HuH-7 (cell line): ENCODE data around the gene LIM2.

Experiments
- DNase-seq: peaks from one replicate; pipeline ENCODE4 v3.0.0; 2011; ENCODE audit warnings: low spot score

Gene LIM2

DNA sequence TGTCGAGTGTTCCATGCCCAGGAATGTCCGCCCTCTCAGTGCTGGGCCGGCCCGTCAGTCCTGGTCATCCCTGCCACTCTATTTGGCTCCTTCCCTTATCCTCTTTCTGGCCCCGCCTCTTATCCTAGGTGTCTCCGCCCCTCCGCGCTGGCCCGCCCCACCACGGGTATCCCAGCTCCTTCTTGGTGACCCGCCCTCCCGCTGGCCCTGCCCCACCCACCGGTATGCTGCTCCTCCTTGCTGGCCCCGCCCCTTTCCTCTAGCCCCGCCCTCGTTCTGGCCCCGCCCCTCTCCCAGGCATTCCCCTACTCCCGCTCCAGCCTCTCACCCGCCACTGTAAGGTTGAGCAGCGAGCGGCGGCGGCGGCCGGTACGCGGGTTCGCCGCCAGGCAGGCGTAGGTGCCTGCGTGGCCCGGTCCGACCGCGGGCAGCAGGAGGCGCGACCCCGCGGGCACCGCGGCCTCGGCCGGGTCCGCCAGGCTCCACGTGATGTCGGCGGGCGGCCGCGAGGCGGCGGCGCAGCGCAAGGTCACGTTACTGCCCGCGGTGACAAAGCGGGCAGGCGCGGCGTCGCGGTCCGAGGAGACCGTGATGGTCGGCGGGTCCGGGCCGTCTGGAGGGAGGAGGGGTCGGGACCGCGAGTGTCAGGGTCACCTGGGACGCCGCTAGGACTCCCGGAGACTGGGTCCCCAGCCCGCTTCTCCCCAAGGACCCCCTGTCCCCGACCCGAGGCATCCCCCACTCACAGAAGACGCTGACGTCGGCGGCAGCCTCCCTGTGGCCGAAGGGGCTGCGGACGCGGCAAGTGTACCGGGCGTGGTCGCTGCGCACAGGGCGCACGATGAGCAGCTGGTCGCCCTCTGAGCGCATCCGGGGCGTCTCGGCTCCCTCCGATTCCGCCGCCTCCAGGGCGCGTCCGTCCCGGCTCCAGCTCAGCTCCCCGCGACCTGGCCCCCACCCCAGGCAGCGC lies 47.8 kb downstream of the LIM2 start:
- DNase-seq: peak; percentile 93

DNA sequence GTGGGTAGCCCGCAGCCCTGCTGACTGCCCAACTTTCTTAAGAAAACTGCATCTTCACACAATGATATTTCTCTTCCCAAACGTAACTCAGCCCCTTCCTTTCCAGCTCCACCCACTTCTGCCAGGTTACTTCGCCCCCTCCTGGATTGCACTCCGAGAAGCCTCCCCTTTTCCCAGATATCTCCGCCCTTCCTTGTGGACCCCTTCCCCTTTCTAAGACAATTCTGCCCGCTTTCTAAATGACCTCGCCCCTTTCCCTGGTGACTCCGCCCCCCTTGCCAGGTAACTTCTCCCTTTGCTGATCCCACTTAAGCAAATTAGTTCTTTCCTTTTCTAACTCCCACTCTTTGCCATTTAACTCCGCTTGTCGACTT lies 48.5 kb downstream of the LIM2 start:
- no peak for DNase-seq

DNA sequence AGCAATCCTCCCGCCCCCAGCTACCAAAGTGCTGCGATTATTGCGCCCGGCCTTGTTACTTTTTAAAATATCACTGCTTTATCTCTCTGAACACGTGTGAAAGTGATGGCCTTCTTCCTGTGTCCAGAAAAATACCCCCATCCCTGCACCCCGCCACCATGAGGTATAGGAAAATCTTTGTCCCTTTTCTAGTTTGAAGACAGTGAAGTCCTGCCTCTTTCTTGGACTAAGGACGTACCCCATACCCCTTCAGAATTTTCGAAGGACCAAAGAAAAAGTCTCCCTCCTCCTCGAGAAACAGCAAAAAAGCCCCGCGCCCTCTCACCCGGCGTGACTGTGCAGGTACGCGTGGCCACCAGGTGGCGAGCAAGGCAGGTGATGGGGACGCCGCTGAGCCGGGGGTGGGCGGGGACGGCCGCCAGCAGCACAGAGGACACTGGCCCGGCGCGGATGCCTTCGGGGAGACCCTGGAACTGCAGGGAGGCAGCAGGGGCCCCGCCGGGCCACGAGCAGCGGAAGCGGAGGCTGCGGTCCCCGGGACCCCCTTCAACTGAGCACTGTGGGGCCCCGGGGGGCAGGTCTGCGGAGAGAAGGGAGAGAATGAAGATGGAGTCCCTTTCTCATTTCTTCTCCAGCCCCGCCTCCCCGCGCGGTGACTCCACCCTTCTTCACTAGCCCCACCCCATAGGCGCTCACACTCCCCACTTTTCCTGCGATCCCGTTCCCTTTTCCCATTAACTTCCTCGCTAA lies 49.0 kb downstream of the LIM2 start:
- DNase-seq: peak; percentile 89

DNA sequence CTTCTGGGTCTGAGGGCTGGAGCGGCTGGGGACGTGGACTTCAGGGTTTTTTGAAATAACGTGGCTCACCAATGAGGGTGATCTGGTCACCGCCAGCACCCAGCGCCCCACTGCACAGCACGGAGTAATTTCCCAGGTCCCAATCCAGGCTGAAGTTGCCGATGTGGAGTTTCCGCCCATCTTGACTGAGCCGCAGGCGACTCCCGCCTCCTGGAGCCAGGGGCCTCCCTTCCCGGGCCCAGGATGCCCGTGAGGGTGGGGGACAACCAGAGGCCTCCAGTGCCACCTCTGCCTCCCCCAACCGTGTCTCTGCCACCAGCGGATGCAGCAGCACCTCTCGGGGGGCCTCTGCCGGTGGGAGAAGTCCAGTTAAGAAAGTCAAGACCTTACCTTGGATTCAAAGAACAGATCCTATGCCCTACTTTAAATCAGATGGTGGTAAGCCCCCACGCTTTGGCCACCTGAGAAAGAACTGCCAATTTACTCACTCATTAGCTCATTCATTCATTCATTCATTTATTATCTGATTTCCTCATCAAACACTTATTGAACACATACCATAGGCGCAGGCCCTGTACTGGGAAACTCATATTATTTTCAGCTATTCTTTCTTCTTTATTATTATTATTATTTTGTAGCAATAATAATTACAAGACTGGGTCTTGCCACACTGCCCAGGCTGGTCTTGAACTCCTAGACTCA lies 49.8 kb downstream of the LIM2 start:
- no peak for DNase-seq

DNA sequence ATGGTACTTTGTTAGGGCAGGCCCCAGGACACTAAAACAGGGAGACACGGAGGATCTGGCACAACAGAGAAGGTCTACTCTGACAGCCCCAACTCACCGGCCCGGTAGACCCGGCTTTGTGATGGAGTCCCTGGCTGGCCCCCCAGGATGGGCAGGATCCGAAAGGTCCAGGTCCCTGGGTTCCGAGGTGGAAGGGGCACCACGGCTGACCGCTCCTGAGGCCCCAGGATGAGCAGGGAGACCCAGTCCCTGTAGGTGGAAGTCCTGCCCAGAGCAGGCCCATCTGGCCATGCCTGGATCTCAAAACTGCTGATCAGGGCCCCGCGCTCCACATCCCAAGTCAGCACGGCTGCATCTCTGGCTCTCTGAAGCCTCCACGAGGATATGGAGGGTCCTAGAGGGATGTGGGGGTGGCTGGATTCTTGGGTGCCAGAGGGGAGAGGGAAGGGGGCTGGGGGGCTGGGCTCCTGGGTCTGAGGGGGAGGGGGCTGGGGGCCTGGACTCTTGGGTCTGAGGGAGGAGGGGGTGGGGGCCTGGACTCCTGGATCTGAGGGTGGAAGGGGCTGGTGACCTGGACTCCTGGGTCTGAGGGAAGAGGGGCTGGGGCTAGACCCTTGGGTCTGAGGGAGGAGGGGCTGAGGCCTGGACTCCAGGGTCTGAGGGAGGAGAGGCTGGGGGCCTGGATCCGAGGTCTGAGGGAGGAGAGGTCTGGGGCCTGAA lies 50.5 kb downstream of the LIM2 start:
- DNase-seq: no peak

DNA sequence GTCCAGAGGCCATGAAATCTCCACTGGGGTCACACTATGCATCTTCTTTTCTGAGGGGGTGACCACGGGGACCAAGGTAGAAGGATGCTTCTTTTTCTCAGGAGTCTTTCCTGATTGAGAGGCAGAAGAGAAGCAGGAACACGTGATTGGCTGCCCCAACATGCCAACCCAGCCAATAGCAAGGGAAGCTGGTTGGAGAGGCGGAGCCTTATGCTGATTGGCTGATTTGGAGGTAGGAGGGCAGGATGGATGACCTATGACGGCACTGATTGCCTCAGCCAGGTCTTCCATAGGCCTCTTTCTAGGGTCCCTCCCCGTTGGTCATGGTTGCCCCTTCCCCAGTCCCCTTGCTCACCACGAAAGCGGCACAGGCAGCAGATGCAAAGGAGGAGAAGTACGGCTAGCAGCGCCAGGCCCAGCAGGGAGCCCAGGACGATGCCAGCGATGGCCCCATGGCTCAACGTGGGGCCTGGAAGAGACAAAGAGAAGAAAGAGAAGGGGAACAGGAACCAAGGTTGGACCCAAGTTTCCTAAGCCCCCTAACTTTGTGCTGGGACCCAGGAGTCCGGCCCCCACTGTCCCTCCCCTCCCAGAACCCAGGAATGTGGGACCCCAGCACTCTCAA lies 53.8 kb downstream of the LIM2 start:
- no peak for DNase-seq

DNA sequence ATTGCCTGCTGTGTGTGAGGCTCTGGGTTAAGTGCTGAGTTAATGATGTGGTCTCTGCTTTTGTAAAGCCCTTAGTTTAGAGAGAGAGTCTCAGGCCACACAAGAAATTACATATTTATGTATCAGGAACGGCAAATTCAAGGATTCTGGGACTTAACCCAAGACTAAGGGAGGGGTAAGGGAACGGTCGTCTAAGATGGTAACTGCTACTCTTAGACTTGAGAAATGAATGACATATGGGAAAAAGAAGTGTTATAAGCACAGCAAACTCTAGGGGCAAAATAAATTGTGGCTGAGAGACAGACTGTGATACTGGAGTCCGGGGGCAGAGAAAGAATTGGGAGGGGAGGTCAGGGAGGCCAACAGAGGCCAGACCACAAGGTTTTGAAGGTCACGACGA lies 56.1 kb downstream of the LIM2 start:
- no peak for DNase-seq

DNA sequence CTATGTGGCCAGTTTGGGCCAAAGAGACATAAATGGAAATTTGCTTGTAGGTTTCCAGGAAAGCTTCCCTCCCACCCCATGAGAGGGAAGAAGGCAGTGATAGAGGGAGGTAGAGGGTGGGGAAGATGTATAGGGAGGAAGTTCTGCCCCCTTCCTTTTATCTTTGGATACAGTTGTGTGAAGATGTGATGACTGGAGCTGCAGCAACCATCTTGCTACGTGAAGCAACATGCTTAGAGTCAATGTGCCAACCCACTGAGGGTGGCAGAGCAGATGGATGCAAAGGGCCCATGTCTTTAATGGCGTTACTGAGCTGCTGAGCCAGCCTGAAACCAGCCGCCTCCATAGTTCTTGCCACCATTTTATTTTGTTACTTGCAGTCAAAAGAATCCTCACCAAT lies 56.6 kb downstream of the LIM2 start:
- no peak for DNase-seq

DNA sequence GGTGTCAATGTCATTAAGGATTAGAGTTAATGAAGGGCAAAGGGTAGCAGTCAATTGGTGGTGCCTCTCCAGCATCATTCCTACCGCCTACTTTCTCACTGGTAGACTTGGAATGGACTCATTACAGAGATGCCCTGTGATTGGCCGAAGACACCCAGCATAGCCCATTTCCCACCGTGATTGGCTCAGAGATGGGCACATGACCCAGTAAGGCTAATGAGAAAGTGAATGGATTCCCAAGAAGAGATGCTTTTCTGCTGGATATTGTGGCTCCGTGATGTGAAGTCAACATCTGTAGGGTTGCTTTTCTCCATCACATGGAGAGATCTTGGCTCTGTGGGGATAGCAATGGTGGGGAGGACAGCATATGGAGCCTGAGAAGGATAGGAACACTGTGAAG lies 57.4 kb downstream of the LIM2 start:
- no peak for DNase-seq
